ENCODE results near the gene MED19.
"Not testable (repeated sequence)": the region's sequence is repeated elsewhere in the genome, so short reads cannot be mapped to it uniquely, and the experiment has no call there.

Gene MED19

DNA sequence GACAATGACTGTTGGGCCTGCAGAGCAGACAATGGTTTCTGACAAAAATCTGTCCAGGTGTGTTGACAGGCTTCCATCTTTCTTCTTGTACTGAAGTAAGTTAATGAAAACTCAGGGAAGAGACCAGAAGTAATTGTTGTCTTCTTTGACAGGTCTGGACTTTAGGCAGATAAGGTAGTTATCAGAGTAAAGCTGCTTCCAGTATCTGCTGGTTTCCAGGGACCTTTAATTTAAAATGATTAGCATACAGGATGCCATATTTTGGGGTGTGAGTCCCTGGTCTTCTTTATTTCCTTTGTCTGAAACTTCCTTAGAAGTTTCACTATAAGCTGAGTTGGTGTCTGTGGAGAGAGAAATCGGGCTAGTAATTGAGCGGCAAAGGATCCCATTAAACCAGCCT is 1.8 kb upstream of the MED19 start:
- no peaks in the 10 kb centered on the region for H3K36me3 ChIP-seq
- no peaks in the 10 kb centered on the region for H3K9me3 ChIP-seq
- no peaks in the 10 kb centered on the region for H3K27me3 ChIP-seq
- H3K27ac ChIP-seq, result no peak overlapping the region
- no peak overlapping the region for H3K4me3 ChIP-seq (ENCODE audit: low read depth in 1 of 2, low read length in 1 of 2)
- TF ChIP-seq CTCF (IDR thresholded peaks at IDR 0.05), result no peak
- peaks cover 22 to 24% of the 10 kb centered on the region in 2 experiments for H3K4me1 ChIP-seq (ENCODE audit: control insufficient read depth in 1 of 2, insufficient read depth in 1 of 2, low read depth in 1 of 2, low read length in 1 of 2)

DNA sequence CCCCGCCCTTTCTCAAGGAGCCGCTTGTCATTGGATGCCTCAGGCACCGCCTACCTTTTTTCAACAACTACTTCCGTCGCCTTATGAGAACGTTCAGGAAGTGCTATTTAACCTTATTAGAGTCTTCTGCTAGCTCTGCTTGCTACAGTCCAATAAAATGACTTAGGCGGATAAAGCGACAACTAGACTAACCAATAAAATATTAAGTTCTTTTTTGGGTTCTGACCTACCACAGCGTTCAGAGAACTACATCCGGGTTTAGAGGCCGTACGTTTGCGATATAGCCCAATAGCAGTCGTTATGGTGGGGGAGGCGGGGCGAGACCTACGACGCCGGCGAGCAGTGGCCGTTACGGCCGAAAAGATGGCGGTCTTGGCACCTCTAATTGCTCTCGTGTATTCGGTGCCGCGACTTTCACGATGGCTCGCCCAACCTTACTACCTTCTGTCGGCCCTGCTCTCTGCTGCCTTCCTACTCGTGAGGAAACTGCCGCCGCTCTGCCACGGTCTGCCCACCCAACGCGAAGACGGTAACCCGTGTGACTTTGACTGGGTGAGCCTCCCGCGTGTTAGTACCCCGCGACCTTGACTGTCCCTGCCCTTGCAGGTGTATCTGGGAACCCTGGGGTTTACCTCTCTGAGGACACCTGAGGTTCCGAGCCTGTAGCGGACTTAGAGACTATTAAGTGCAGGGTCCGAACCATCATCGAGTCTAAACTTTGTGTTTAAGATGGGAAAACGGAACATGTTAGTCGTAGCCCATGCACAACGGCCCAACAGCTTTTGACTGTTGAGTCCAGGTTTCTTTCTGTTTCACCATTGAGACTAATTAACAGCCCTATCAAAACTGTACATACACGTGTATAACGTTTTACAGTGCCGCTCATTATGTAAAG is 488 bp upstream of the MED19 start, which contains the start of gene TMX2:
Gene TMX2 (plus strand): TSS at position 338 of the 895 bp plus-strand sequence. CDS start 26 bp downstream, at position 364.
- peak within 1 kb of the TSS; percentile 94 for H3K27ac ChIP-seq
- H3K36me3 ChIP-seq, result no peaks in the 10 kb centered on the region
- peak within 1 kb of the TSS; percentile 90 to 99 for H3K4me3 ChIP-seq (ENCODE audit: low read depth in 1 of 2, low read length in 1 of 2)
- peaks cover 22 to 24% of the 10 kb centered on the region in 2 experiments for H3K4me1 ChIP-seq (ENCODE audit: control insufficient read depth in 1 of 2, insufficient read depth in 1 of 2, low read depth in 1 of 2, low read length in 1 of 2)
- H3K9me3 ChIP-seq, result no peaks in the 10 kb centered on the region
- TF ChIP-seq CTCF (IDR thresholded peaks at IDR 0.05), result no peak
- H3K27me3 ChIP-seq, result no peaks in the 10 kb centered on the region

DNA sequence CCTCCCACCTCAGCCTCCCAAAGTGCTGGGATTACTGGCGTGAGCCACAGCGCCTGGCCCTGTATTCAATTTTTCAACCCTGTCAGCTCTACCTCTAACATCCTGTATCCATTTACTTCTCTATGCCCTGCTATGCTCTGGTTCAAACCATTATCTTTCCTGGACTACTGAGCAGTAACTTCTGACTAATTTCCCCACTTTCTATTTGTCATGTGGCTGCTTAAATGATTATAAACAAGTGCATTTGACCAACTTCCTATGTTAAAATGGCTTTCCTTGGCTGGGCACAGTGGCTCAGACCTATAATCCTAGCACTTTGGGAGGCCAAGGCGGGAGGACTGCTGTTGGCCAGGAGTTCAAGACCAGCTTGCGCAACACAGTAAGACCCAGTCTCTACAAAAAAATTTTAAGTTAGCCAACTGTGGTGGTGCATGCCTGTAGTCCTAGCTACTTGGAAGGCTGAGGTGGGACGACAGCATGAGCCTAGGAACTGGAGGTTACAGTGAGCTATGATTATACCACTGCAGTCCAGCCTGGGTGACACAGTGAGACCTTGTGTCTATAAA is 2.1 kb downstream of the MED19 start:
- H3K9me3 ChIP-seq, result no peaks in the 10 kb centered on the region
- TF ChIP-seq CTCF (IDR thresholded peaks at IDR 0.05), result no peak
- no peak overlapping the region for H3K27ac ChIP-seq
- peaks cover 2% of the 10 kb centered on the region for H3K36me3 ChIP-seq
- no peak overlapping the region for H3K4me3 ChIP-seq (ENCODE audit: low read depth in 1 of 2, low read length in 1 of 2)
- H3K4me1 ChIP-seq (ENCODE audit: control insufficient read depth in 1 of 2, insufficient read depth in 1 of 2, low read depth in 1 of 2, low read length in 1 of 2), result peaks cover 22 to 24% of the 10 kb centered on the region in 2 experiments
- H3K27me3 ChIP-seq, result no peaks in the 10 kb centered on the region

DNA sequence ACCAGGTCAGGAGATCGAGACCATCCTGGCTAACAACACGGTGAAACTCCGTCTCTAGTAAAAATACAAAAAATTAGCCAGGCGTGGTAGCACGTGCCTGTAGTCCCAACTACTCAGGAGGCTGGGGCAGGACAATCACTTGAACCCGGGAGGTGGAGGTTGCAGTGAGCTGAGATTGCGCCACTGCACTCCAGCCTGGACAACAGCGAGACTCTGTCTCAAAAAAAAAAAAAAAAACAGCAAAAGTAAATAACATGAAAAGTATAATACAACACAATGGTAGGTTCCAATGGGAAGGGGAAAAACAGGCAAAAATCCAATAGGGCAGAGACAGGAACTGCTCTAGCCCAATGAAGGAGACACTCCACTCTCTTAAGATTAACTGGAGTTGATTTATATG is 6.6 kb downstream of the MED19 start:
- not testable (repeated sequence) for H3K4me3 ChIP-seq (ENCODE audit: low read depth in 1 of 2, low read length in 1 of 2); H3K27me3 ChIP-seq; H3K4me1 ChIP-seq (ENCODE audit: control insufficient read depth in 1 of 2, insufficient read depth in 1 of 2, low read depth in 1 of 2, low read length in 1 of 2); H3K27ac ChIP-seq; H3K9me3 ChIP-seq
- H3K36me3 ChIP-seq, result peaks cover 34% of the 10 kb centered on the region

- H3K9me3 ChIP-seq, result no peaks in the 10 kb centered on the region
- H3K36me3 ChIP-seq, result peaks cover 39% of the 10 kb centered on the region
- H3K27ac ChIP-seq, result no peak overlapping the region
- no peak overlapping the region for H3K4me3 ChIP-seq (ENCODE audit: low read depth in 1 of 2, low read length in 1 of 2)
- H3K27me3 ChIP-seq, result no peaks in the 10 kb centered on the region
- H3K4me1 ChIP-seq (ENCODE audit: control insufficient read depth in 1 of 2, insufficient read depth in 1 of 2, low read depth in 1 of 2, low read length in 1 of 2), result no peaks in the 10 kb centered on the region
- no peak for TF ChIP-seq CTCF (IDR thresholded peaks at IDR 0.05)
Measured at GRCh38 chr11:57704932-57705331, 7.1 kb downstream of the MED19 start.

GRCh38 chr11:57703341-57703740 is 8.7 kb downstream of the MED19 start:
- Histone ChIP-seq H3K36me3 (peaks cover 55% of the 10 kb centered on the region), H3K27ac (no peak overlapping the region), H3K9me3 (no peaks in the 10 kb centered on the region), H3K4me1 (ENCODE audit: control insufficient read depth in 1 of 2, insufficient read depth in 1 of 2, low read depth in 1 of 2, low read length in 1 of 2) (no peaks in the 10 kb centered on the region), H3K27me3 (no peaks in the 10 kb centered on the region), H3K4me3 (ENCODE audit: low read depth in 1 of 2, low read length in 1 of 2) (no peak overlapping the region)
- TF ChIP-seq CTCF (IDR thresholded peaks at IDR 0.05), result no peak

Data from neutrophil (primary cell).